Parathyroid adenoma (tissue), 2 donors: Measurements from ENCODE around the gene KRIT1.
"Not testable (repeated sequence)": the region's sequence is repeated elsewhere in the genome, so short reads cannot be mapped to it uniquely, and the experiment has no call there.

Experiments
- H2AFZ ChIP-seq: fragments of 300-600 bp; sonication (generic); one replicate; pipeline ENCODE4 v1.7.0; 2017; ENCODE audit warnings: antibody characterized with exemption, mild to moderate bottlenecking
- H3K27ac ChIP-seq: fragments of 300-600 bp; sonication (generic); one replicate; pipeline ENCODE4 v1.7.0; 2017
- H3K27me3 ChIP-seq: fragments of 300-600 bp; sonication (generic); one replicate; pipeline ENCODE4 v1.7.0; 2017; ENCODE audit warnings: low read length; ENCODE audit not compliant: control insufficient read depth, insufficient read depth
- H3K36me3 ChIP-seq: fragments of 300-600 bp; sonication (generic); one replicate; pipeline ENCODE4 v1.7.0; 2017; ENCODE audit warnings: low read length; ENCODE audit not compliant: control insufficient read depth, insufficient read depth
- H3K4me1 ChIP-seq: fragments of 300-600 bp; sonication (generic); one replicate; pipeline ENCODE4 v1.7.0; 2017; ENCODE audit warnings: control low read depth
- H3K4me2 ChIP-seq: fragments of 300-600 bp; sonication (generic); one replicate; pipeline ENCODE4 v1.7.0; 2017; ENCODE audit warnings: low read length
- H3K4me3 ChIP-seq: fragments of 300-600 bp; sonication (generic); one replicate; pipeline ENCODE4 v1.7.0; 2017; ENCODE audit warnings: low read depth, low read length
- H3K79me2 ChIP-seq: fragments of 300-600 bp; sonication (generic); one replicate; pipeline ENCODE4 v1.7.0; 2017; ENCODE audit warnings: control low read depth
- H3K9ac ChIP-seq: fragments of 300-600 bp; sonication (generic); one replicate; pipeline ENCODE4 v1.7.0; 2017; ENCODE audit warnings: mild to moderate bottlenecking
- H3K9me3 ChIP-seq: fragments of 300-600 bp; sonication (generic); one replicate; pipeline ENCODE4 v1.7.0; 2017; ENCODE audit warnings: low read length; ENCODE audit not compliant: control insufficient read depth
- TF ChIP-seq, protein P1 (sequence below): fragments of 300-600 bp; sonication (generic); IDR thresholded peaks from one replicate; pipeline ENCODE4 v1.7.0; 2017; ENCODE audit warnings: antibody characterized with exemption, mild to moderate bottlenecking
- donor health status: primary hyperparathyroidism.

The KRIT1 gene

DNA sequence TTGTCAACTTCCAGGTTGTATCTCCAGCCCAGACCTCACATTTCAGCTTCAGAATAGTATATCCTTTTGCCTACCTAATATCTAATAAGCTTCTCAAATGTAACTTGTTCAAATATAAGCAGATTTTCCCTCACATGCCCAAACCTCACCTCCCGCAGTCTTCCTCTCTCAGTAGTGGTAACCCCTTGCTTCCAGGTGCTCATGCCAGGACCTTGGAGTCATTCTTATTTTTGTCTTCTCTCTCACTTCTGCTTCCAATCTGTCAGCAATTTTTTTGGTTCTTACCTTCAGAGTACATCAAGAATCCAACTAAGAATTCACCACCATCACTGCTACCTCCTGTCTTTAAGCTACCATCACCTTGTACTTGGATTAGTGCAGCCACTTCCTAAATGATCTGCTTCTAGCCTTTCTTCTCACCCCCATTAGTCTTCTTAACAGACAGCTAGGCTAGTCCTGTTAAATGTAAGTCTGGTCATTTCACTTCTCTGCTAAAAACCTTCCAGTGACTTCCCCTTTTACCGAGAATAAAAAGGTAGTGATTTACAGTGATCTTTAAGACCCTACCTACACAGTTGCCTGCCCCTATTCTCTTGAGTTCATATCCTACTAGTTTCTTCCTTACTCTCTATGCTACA, 14.0 kb upstream of the KRIT1 start:
- H3K4me3 ChIP-seq, result no peak overlapping the region
- peaks cover 53% of the 10 kb centered on the region for H3K79me2 ChIP-seq
- H3K9ac ChIP-seq, result no peak overlapping the region
- no peaks in the 10 kb centered on the region for H3K36me3 ChIP-seq
- H3K27me3 ChIP-seq, result no peaks in the 10 kb centered on the region
- H3K4me1 ChIP-seq, result no peaks in the 10 kb centered on the region
- H3K9me3 ChIP-seq, result no peaks in the 10 kb centered on the region
- H2AFZ ChIP-seq, result no peak overlapping the region
- TF ChIP-seq, protein P1, sequence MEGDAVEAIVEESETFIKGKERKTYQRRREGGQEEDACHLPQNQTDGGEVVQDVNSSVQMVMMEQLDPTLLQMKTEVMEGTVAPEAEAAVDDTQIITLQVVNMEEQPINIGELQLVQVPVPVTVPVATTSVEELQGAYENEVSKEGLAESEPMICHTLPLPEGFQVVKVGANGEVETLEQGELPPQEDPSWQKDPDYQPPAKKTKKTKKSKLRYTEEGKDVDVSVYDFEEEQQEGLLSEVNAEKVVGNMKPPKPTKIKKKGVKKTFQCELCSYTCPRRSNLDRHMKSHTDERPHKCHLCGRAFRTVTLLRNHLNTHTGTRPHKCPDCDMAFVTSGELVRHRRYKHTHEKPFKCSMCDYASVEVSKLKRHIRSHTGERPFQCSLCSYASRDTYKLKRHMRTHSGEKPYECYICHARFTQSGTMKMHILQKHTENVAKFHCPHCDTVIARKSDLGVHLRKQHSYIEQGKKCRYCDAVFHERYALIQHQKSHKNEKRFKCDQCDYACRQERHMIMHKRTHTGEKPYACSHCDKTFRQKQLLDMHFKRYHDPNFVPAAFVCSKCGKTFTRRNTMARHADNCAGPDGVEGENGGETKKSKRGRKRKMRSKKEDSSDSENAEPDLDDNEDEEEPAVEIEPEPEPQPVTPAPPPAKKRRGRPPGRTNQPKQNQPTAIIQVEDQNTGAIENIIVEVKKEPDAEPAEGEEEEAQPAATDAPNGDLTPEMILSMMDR, result no peak
- no peak overlapping the region for H3K4me2 ChIP-seq
- H3K27ac ChIP-seq, result no peak overlapping the region

DNA sequence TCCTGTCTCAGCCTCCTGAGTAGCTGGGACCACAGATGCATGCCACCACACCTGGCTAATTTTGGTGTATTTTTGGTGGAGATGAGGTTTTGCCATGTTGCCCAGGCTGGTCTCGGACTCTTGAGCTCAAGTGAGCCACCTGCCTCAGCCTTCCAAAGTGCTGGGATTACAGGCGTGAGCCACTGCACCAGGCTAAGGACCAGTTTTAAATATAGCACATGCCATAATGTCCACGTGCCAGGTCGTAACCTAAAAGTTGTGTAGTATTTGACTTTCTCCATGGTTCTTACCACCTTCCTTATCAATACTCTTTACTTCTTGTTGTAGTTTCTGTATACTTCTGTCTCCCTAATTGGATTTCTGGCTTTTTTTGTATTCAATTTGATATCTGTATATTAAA, 13.3 kb upstream of the KRIT1 start:
- no peak overlapping the region for H3K4me2 ChIP-seq
- H2AFZ ChIP-seq, result no peak overlapping the region
- H3K27ac ChIP-seq, result no peak overlapping the region
- no peaks in the 10 kb centered on the region for H3K4me1 ChIP-seq
- no peak overlapping the region for H3K4me3 ChIP-seq
- H3K9me3 ChIP-seq, result no peaks in the 10 kb centered on the region
- no peak overlapping the region for H3K9ac ChIP-seq
- TF ChIP-seq, protein P1, result no peak
- H3K36me3 ChIP-seq, result no peaks in the 10 kb centered on the region
- H3K79me2 ChIP-seq, result peaks cover 55% of the 10 kb centered on the region
- H3K27me3 ChIP-seq, result no peaks in the 10 kb centered on the region

DNA sequence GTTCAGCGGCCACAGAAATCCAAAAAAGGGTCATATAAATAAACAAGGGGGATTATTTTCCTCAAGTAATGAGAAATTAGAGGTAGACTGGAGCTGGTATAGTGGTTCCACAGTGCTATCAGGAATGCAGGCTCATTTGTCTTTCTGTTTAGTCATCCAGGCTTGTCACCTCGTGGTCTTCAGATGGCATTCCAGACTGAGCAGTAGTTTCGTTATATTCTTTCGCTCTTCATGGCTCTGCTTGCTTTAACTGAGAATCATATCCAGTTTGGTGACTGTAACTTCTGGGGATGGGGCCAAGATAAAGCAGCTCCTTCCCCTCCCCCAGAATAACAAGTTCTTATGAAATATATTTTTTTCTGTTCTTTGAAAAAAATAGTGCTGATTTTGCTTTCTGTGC, 9.6 kb upstream of the KRIT1 start:
- no peak overlapping the region for H3K4me2 ChIP-seq
- no peaks in the 10 kb centered on the region for H3K9me3 ChIP-seq
- H2AFZ ChIP-seq, result no peak overlapping the region
- peaks cover 49% of the 10 kb centered on the region for H3K79me2 ChIP-seq
- no peaks in the 10 kb centered on the region for H3K36me3 ChIP-seq
- H3K9ac ChIP-seq, result no peak overlapping the region
- no peak overlapping the region for H3K27ac ChIP-seq
- H3K4me3 ChIP-seq, result no peak overlapping the region
- H3K27me3 ChIP-seq, result no peaks in the 10 kb centered on the region
- no peaks in the 10 kb centered on the region for H3K4me1 ChIP-seq
- TF ChIP-seq, protein P1, result no peak

DNA sequence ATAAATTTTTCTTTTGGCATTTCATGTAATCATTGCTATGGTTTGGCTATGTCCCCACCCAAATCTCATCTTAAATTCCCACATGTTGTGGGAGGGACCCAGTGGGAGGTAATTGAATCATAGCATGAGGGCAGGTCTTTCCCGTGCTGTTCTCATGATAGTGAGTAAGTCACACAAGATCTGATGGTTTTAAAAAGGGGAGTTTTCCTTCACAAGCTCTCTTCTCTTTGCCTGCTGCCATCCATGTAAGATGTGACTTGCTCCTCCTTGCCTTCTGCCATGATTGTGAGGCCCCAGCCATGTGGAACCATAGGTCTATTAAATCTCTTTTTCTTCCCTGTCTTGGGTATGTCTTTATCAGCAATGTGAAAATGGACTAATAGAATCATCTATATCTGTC, 9.1 kb upstream of the KRIT1 start:
- not testable (repeated sequence) for H3K27ac ChIP-seq, H3K4me2 ChIP-seq, H3K4me1 ChIP-seq, H3K9ac ChIP-seq, H2AFZ ChIP-seq, H3K4me3 ChIP-seq, H3K9me3 ChIP-seq, H3K36me3 ChIP-seq, H3K27me3 ChIP-seq
- peaks cover 44% of the 10 kb centered on the region for H3K79me2 ChIP-seq

DNA sequence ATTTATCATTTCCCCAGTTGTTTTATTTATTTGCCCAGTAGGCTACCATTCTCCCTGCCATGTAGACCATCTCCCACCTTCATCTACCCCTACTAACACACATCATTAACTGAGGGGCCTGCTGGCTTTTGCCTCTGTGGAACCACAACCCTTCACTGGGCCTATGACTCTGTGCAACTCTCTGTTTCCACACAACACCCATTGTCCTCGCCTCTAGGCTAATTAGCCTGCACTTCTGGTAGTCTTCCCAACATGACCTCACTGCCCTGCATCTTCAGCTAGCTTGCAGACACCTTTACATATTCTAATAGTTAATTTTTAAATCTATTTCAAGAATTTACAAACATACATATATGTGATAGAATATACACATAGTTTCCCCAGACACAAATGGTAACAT, 7.5 kb upstream of the KRIT1 start:
- H2AFZ ChIP-seq, result no peak overlapping the region

More for the DNA sequence above, 7.5 kb upstream of the KRIT1 start:
- no peak overlapping the region for H3K4me2 ChIP-seq
- H3K9me3 ChIP-seq, result no peaks in the 10 kb centered on the region
- peaks cover 47% of the 10 kb centered on the region for H3K79me2 ChIP-seq
- H3K9ac ChIP-seq, result no peak overlapping the region
- no peaks in the 10 kb centered on the region for H3K4me1 ChIP-seq
- TF ChIP-seq, protein P1, result no peak
- H3K36me3 ChIP-seq, result no peaks in the 10 kb centered on the region
- H3K4me3 ChIP-seq, result no peak overlapping the region
- no peak overlapping the region for H3K27ac ChIP-seq
- no peaks in the 10 kb centered on the region for H3K27me3 ChIP-seq
